ENCODE measurements around the gene NAA15.
"Not testable (repeated sequence)": the region's sequence is repeated elsewhere in the genome, so short reads cannot be mapped to it uniquely, and the experiment has no call there.

NAA15 gene

DNA sequence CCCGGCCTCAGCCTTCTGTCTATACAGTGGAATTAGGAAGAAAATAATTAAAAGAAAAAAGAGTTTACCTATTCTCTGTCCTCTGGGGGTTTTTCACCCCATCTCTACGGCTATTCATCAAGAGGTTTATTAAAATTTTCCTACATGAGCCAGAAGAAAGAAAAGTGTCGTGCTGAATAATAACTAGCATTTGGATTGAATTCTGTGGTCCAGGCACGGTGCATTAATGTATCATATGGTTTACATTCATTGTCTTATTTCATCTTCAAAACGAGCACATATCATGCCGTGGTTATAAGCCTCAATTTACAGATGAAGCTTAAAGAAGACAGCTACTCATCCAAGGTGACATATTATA, 5.4 kb upstream of the NAA15 start:
- DNase-seq, result no peak

- DNase-seq, result no peak
Measured at GRCh38 chr4:139297001-139297410, 4.3 kb upstream of the NAA15 start.

DNA sequence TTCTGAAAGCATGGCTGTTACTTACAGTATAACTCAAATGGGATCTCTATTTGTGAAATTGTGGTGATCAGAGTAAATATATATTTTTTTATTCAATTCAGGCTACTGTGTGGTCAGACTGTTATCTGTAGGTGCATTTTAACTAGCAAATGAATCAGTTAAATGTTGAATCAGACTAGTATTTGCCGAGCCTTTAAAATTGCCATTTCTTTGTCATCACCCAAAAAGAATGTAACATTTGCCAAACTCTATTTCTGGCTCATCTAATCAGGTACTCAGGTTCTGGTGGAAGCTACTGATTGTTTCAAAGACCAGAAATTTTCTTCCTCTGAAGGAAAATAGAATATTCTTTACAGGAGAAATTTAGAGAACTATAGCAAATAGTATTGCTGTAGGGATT, 1.8 kb upstream of the NAA15 start:
- DNase-seq, result no peak

GRCh38 chr4:139300431-139301112, 733 bp upstream of the NAA15 start:
- DNase-seq, result no peak

GRCh38 chr4:139301821-139302611, 711 bp downstream of the NAA15 start, which contains the start of gene NDUFC1:
TSS of gene NDUFC1 (minus strand) at chr4:139302477. CDS start at chr4:139295798, 6,679 bp downstream.
- peak; percentile 78 for DNase-seq

GRCh38 chr4:139304920-139305319, 3.6 kb downstream of the NAA15 start:
- no peak for DNase-seq

- no peak for DNase-seq
Measured at GRCh38 chr4:139311909-139312308, 10.6 kb downstream of the NAA15 start.

- DNase-seq, result no peak
Measured at GRCh38 chr4:139312552-139313332, 11.4 kb downstream of the NAA15 start.

DNA sequence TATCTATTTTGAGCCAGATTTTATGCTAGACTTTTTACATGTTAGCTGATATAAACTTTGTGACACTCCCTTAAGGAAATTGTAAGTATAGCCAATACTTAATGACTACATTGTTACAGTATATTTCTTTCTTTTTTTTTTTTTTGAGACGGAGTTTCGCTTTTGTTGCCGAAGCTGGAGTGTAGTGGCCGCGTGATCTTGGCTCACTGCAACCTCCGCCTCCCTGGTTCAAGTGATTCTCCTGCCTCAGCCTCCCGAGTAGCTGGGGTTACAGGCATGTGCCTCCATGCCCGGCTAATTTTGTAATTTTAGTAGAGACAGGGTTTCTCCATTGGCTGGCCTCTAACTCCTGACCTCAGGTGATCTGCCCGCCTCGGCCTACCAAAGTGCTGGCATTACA, 12.1 kb downstream of the NAA15 start:
- DNase-seq, result not testable (repeated sequence)

DNA sequence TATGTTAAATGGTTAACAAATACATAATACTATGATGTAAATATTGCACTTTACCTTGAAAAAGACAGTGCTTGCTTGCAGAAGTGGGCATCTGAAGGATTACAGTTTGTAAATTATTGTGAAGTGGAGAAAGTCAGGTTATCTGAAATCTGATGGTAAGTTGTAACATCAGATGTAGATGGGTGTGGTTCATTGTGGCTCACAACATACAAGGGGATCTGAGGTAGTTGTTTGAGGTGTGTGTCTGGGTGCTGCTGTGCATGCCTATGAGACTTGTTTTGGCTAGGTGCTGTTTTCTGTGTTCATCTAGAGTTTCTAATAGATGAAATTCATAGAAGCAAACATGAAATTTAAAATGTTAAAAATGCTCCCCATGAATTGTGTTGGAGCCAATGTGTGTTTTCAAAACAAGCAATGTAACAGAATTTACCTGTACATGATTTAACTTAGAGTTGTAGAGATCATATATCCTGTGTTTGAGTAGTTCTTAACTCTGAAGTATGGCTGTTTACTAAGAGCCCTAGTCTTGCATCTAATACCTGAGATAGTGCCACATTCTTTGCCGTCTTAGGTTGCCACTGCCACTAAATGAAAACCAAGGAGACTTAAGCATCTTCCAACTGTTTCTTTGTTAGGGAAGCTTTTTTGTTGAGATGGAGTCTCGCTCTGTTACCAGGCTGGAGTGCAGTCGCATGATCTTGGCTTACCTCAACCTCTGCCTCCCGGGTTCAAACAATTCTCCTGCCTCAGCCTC, 12.9 kb downstream of the NAA15 start:
- DNase-seq, result no peak

- no peak for DNase-seq
Measured at GRCh38 chr4:139315221-139315675, 13.9 kb downstream of the NAA15 start.

- DNase-seq, result no peak
Measured at GRCh38 chr4:139316733-139317132, 15.4 kb downstream of the NAA15 start.

DNA sequence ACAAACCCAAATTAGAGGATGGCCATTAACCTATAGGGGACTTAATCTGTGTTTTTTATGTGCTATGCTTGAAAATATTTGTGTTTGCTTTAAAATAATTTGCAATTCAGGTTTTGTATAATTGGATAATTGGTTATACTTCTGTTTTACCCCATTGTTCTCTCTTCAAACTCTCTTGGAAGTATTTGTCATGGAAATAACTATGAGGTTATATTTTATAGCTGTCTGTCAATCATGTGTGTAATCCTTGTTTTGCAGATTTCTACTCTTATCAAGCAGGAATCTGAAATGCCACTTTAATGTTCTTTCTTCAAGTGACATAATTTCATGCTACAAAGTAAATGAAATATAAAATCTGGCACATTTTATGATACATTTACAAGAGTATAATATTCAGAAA, 16.3 kb downstream of the NAA15 start:
- no peak for DNase-seq

GRCh38 chr4:139319571-139319970, 18.3 kb downstream of the NAA15 start:
- no peak for DNase-seq

GRCh38 chr4:139322070-139322469, 20.8 kb downstream of the NAA15 start:
- not testable (repeated sequence) for DNase-seq

GRCh38 chr4:139322541-139322940, 21.2 kb downstream of the NAA15 start:
- not testable (repeated sequence) for DNase-seq

DNA sequence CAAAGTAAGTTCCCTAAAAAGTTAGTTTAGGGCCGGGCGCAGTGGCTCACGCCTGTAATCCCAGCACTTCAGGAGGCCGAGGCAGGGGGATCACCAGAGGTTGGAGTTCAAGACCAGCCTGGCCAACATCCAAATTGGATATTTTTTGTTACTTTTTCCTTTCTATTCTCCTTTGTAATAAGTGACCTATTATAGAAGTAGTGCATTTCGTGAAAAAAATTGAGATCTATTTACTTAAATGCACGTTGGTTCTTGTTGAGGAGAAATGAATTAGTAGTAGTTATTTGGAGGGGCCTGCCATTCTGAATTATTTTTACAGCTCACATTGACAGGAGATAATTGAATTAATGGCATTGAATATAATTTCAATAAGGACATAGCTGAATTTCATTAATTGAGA, 23.3 kb downstream of the NAA15 start:
- no peak for DNase-seq

- no peak for DNase-seq
Measured at GRCh38 chr4:139329665-139330200, 28.4 kb downstream of the NAA15 start.

DNA sequence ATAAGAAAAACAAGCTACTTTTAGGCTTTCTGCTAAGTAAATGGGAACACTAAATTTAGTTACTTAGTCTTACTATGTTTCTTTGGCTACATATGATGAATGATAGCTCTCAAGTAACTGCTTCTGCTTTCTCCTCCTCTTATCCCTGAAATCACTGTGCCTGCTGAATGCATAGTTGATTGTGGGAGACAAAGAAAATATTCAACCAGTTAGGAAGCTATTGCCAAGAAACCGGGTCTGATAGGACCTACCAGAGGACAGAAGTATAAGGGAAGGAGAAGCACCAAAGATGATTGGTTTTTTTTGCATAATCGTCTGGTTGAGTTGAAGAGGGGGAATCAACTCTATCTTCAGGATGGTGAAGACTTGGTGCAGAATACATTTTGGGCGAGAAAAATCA, 29.0 kb downstream of the NAA15 start:
- DNase-seq, result no peak

GRCh38 chr4:139331185-139331584, 29.9 kb downstream of the NAA15 start:
- DNase-seq, result no peak

GRCh38 chr4:139333046-139333445, 31.7 kb downstream of the NAA15 start:
- no peak for DNase-seq

- no peak for DNase-seq
Measured at GRCh38 chr4:139337612-139338011, 36.3 kb downstream of the NAA15 start.
